H9 (cell line): ENCODE data around the gene ZNF691. TPM values are rescaled to one million over a fixed set of nuclear protein-coding genes. Genes with fewer than 3 reads are reported as not detected.

Source experiments
- DNase-seq: peaks from one replicate; pipeline ENCODE4 v3.0.0-alpha.2; 2017
- H2AFZ ChIP-seq: one replicate; pipeline ENCODE4 v1.6.1; 2013; ENCODE audit warnings: mild to moderate bottlenecking, low read length, control low read depth, moderate library complexity
- H2AK5ac ChIP-seq: 2 replicates; pipeline ENCODE4 v1.6.1; 2013; ENCODE audit warnings: low read length, control low read depth, mixed read lengths; ENCODE audit not compliant: insufficient read length
- H2BK120ac ChIP-seq: one replicate; pipeline ENCODE4 v1.6.1; 2013; ENCODE audit warnings: low read depth, mild to moderate bottlenecking, low read length, control low read depth, inconsistent platforms; ENCODE audit not compliant: poor library complexity, severe bottlenecking
- H2BK12ac ChIP-seq: 2 replicates; pipeline ENCODE4 v1.6.1; 2013; ENCODE audit warnings: low read length, control low read depth, mixed read lengths, low read depth; ENCODE audit not compliant: insufficient read length
- H2BK15ac ChIP-seq: 2 replicates; pipeline ENCODE4 v1.6.1; 2013; ENCODE audit warnings: low read depth, low read length, control low read depth
- H2BK20ac ChIP-seq: one replicate; pipeline ENCODE4 v1.6.1; 2013; ENCODE audit warnings: low read depth, mild to moderate bottlenecking, low read length, control low read depth, inconsistent platforms; ENCODE audit not compliant: poor library complexity, severe bottlenecking
- H2BK5ac ChIP-seq: 2 replicates; pipeline ENCODE4 v1.6.1; 2013; ENCODE audit warnings: low read length, control low read depth, mixed read lengths; ENCODE audit not compliant: insufficient read length
- H3K14ac ChIP-seq: 2 replicates; pipeline ENCODE4 v1.6.1; 2013; ENCODE audit warnings: low read length, control low read depth; ENCODE audit not compliant: insufficient read depth
- H3K18ac ChIP-seq: 2 replicates; pipeline ENCODE4 v1.6.1; 2013; ENCODE audit warnings: low read depth, mild to moderate bottlenecking, mixed read lengths, low read length, control low read depth; ENCODE audit not compliant: insufficient read length
- H3K23ac ChIP-seq: 2 replicates; pipeline ENCODE4 v1.6.1; 2013; ENCODE audit warnings: low read length, control low read depth, mixed read lengths, low read depth; ENCODE audit not compliant: insufficient read length
- H3K23me2 ChIP-seq: 2 replicates; pipeline ENCODE4 v1.6.1; 2013; ENCODE audit warnings: low read depth, mild to moderate bottlenecking, mixed read lengths, low read length, control low read depth; ENCODE audit not compliant: insufficient read length, poor library complexity, severe bottlenecking
- H3K27ac ChIP-seq: 2 replicates; pipeline ENCODE4 v1.5.1; 2013; ENCODE audit warnings: low read length, control low read depth, mixed read lengths, low read depth; ENCODE audit not compliant: insufficient read length
- H3K27me3 ChIP-seq: 2 replicates; pipeline ENCODE4 v1.6.1; 2013; ENCODE audit warnings: low read length, control low read depth, inconsistent platforms; ENCODE audit not compliant: insufficient read depth
- H3K4ac ChIP-seq: 2 replicates; pipeline ENCODE4 v1.6.1; 2013; ENCODE audit warnings: low read depth, mild to moderate bottlenecking, control low read depth, inconsistent platforms, low read length, moderate library complexity
- H3K4me1 ChIP-seq: 2 replicates; pipeline ENCODE4 v1.6.1; 2013; ENCODE audit warnings: low read length, control low read depth, inconsistent platforms; ENCODE audit not compliant: insufficient read depth
- H3K4me2 ChIP-seq: 2 replicates; pipeline ENCODE4 v1.6.1; 2013; ENCODE audit warnings: low read length, control low read depth, mixed read lengths; ENCODE audit not compliant: insufficient read length, insufficient read depth
- H3K56ac ChIP-seq: 2 replicates; pipeline ENCODE4 v1.6.1; 2013; ENCODE audit warnings: low read depth, mild to moderate bottlenecking, mixed read lengths, low read length, control low read depth; ENCODE audit not compliant: insufficient read length
- H3K79me1 ChIP-seq: 2 replicates; pipeline ENCODE4 v1.6.1; 2013; ENCODE audit warnings: low read depth, mild to moderate bottlenecking, moderate library complexity, low read length, control low read depth, inconsistent platforms; ENCODE audit not compliant: insufficient read depth, poor library complexity, severe bottlenecking
- H3K79me2 ChIP-seq: 2 replicates; pipeline ENCODE4 v1.6.1; 2013; ENCODE audit warnings: low read length, control low read depth, inconsistent platforms; ENCODE audit not compliant: insufficient read depth
- H3K9ac ChIP-seq: 2 replicates; pipeline ENCODE4 v1.6.1; 2013; ENCODE audit warnings: low read length, control low read depth, mixed read lengths; ENCODE audit not compliant: insufficient read length; ENCODE audit errors: extremely low read depth
- H3K9me3 ChIP-seq: one replicate; pipeline ENCODE4 v1.6.1; 2013; ENCODE audit warnings: low read depth, low read length, inconsistent platforms; ENCODE audit not compliant: control insufficient read depth
- H3T11ph ChIP-seq: one replicate; pipeline ENCODE4 v1.6.1; 2013; ENCODE audit warnings: mild to moderate bottlenecking, low read length, control low read depth, inconsistent platforms
- H4K20me1 ChIP-seq: one replicate; pipeline ENCODE4 v1.6.1; 2013; ENCODE audit not compliant: control insufficient read depth, insufficient read length, insufficient read depth
- H4K5ac ChIP-seq: 2 replicates; pipeline ENCODE4 v1.6.1; 2013; ENCODE audit warnings: low read depth, mild to moderate bottlenecking, mixed read lengths, low read length, control low read depth; ENCODE audit not compliant: insufficient read length
- H4K8ac ChIP-seq: replicated peaks from 2 replicates; pipeline ENCODE4 v1.6.1; 2013; ENCODE audit warnings: low read length, control low read depth, mixed read lengths, low read depth; ENCODE audit not compliant: insufficient read length
- H4K91ac ChIP-seq: 2 replicates; pipeline ENCODE4 v1.6.1; 2013; ENCODE audit warnings: low read depth, mild to moderate bottlenecking, moderate library complexity, mixed read lengths, low read length, control low read depth; ENCODE audit not compliant: insufficient read length
- H3K27ac Mint-ChIP-seq, 3 experiments: 2 replicates in 2 of 3; 3 replicates in 1 of 3; pipeline ENCODE4 v1.8.0; 2020 to 2021; ENCODE audit warnings: mixed read lengths in 3 of 3, mild to moderate bottlenecking in 1 of 3, moderate library complexity in 1 of 3
- H3K27me3 Mint-ChIP-seq: 2 replicates; pipeline ENCODE4 v1.8.0; 2021; ENCODE audit warnings: low read depth, mild to moderate bottlenecking, moderate library complexity, mixed read lengths
- H3K36me3 Mint-ChIP-seq, 3 experiments: 2 replicates in 2 of 3; 3 replicates in 1 of 3; pipeline ENCODE4 v1.8.0; 2020 to 2021; ENCODE audit warnings: low read depth in 3 of 3, mixed read lengths in 3 of 3; ENCODE audit not compliant: insufficient read depth in 1 of 3
- H3K4me1 Mint-ChIP-seq, 2 experiments: 2 replicates each; pipeline ENCODE4 v1.8.0; 2020; ENCODE audit warnings: mixed read lengths in 2 of 2
- H3K4me3 Mint-ChIP-seq, 2 experiments: 2 replicates in 1 of 2; 3 replicates in 1 of 2; pipeline ENCODE4 v1.8.0; 2020 to 2021; ENCODE audit warnings: mild to moderate bottlenecking in 2 of 2, mixed read lengths in 2 of 2, moderate library complexity in 1 of 2
- H3K9me3 Mint-ChIP-seq, 2 experiments: 2 replicates in 1 of 2; 3 replicates in 1 of 2; pipeline ENCODE4 v1.8.0; 2020; ENCODE audit warnings: mild to moderate bottlenecking in 2 of 2, mixed read lengths in 2 of 2, moderate library complexity in 1 of 2
- CTCF ChIP-seq: fragments of 200-600 bp; sonication (generic); conservative IDR thresholded peaks from 3 replicates; pipeline ENCODE4 v1.8.0; 2021; ENCODE audit warnings: antibody characterized with exemption, mild to moderate bottlenecking
- WGBS: extraction: QIAGEN DNeasy Blood & Tissue Kit; methylation state at CpG from one replicate; pipeline ENCODE4 v1.1.7; 2013; ENCODE audit warnings: missing lambda C conversion rate, low lambda C conversion rate, mixed read lengths; ENCODE audit not compliant: insufficient read length; ENCODE audit errors: extremely low coverage; 5-methylcytosine and 5-hydroxymethylcytosine counted together
- total RNA-seq: library from RNA; stranded (reverse); gene quantifications from 2 replicates; pipeline ENCODE4 v1.2.1, GENCODE V29; 2021

ZNF691 gene
- total RNA-seq, 1 experiment from 2014 or later = 20.1 TPM

GRCh38 chr1:42841010-42841409 lies 5.4 kb upstream of the ZNF691 start:
- H3K27ac Mint-ChIP-seq = no peak overlapping the region

More at GRCh38 chr1:42841010-42841409, 5.4 kb upstream of the ZNF691 start:
- no CpG with 5 or more reads among the region's 3 CpGs for WGBS
- Histone ChIP-seq H4K20me1 (no peaks in the 10 kb centered on the region), H4K8ac (no peak overlapping the region), H3K79me2 (no peaks in the 10 kb centered on the region), H2BK12ac (no peak overlapping the region), H3K18ac (no peak overlapping the region), H3K9me3 (no peaks in the 10 kb centered on the region), H2BK120ac (no peak overlapping the region), H3K23ac (no peak overlapping the region), H2BK20ac (no peak overlapping the region), H2BK5ac (no peak overlapping the region), H3K9ac (no peak overlapping the region), H3K23me2 (no peaks in the 10 kb centered on the region), H4K91ac (no peak overlapping the region), H3K56ac (no peak overlapping the region), H3K79me1 (no peaks in the 10 kb centered on the region), H3K27me3 (no peaks in the 10 kb centered on the region), H2AFZ (no peak overlapping the region), H2AK5ac (no peak overlapping the region), H3K27ac (no peak overlapping the region), H4K5ac (no peak overlapping the region), H3T11ph (no peak overlapping the region), H3K4me1 (no peaks in the 10 kb centered on the region), H3K4ac (no peak overlapping the region), H3K14ac (no peak overlapping the region), H2BK15ac (no peak overlapping the region), H3K4me2 (no peak overlapping the region)
- no peak for DNase-seq
- H3K9me3 Mint-ChIP-seq = no peaks in the 10 kb centered on the region
- H3K27me3 Mint-ChIP-seq = no peaks in the 10 kb centered on the region
- H3K4me3 Mint-ChIP-seq = no peak overlapping the region
- peaks cover 6 to 24% (median 11%) of the 10 kb centered on the region in 3 experiments; a peak in 6 of 7 replicates for H3K36me3 Mint-ChIP-seq
- H3K4me1 Mint-ChIP-seq = peaks cover 4 to 8% of the 10 kb centered on the region in 2 experiments; a peak in 3 of 4 replicates
- no peak for TF ChIP-seq CTCF
